ENCODE measurements around the gene ITPRIP. TPM values are rescaled to one million over a fixed set of nuclear protein-coding genes. Genes with fewer than 3 reads are reported as not detected.
A peak's percentile ranks its signal among the peaks of the same experiment; 100 is the strongest.

ITPRIP gene
- total RNA-seq, 3 donors from 2014 or later (not counting 1 experiment from before 2014, with no cell fraction given): 172 to 225 (median 176) TPM

- H3K9me3 ChIP-seq (ENCODE audit: control insufficient read depth, insufficient read depth, low read length): peaks cover 6% of the 10 kb centered on the region
- peak overlapping the region; percentile 58 to 71 for H3K27ac Mint-ChIP-seq
- peak overlapping the region; percentile 55 for H3K4me3 Mint-ChIP-seq
- ATAC-seq: peak in 1 of 3 donors; percentile 17
- no peak overlapping the region for H3K4me3 ChIP-seq (ENCODE audit: low read length)
- H3K36me3 ChIP-seq (ENCODE audit: control insufficient read depth, insufficient read depth, low read length): no peaks in the 10 kb centered on the region
- peaks cover 60% of the 10 kb centered on the region for H3K4me1 ChIP-seq (ENCODE audit: control insufficient read depth, insufficient read depth, low read length)
- DNase-seq: peak in 1 of 2 donors; percentile 57
- no peak for TF ChIP-seq CTCF (IDR thresholded peaks at IDR 0.05)
- intact Hi-C loops (cut with micrococcal nuclease): no loop called here
- no peaks in the 10 kb centered on the region for H3K27me3 ChIP-seq (ENCODE audit: control insufficient read depth, insufficient read depth, low read length)
- H3K9me3 Mint-ChIP-seq: peaks cover 0 to 6% of the 10 kb centered on the region in 2 donors
- no peak overlapping the region for H3K27ac ChIP-seq (ENCODE audit: low read length)
- 78% methylated on average over 7 of the region's 7 CpGs for WGBS (ENCODE audit: insufficient coverage)
- H3K36me3 Mint-ChIP-seq: no peaks in the 10 kb centered on the region
- H3K27me3 Mint-ChIP-seq (ENCODE audit: low read depth in 2 of 2): no peaks in the 10 kb centered on the region
- H3K4me1 Mint-ChIP-seq: peaks cover 63% of the 10 kb centered on the region in 2 donors
Observed at GRCh38 chr10:104300736-104301292, 37.5 kb downstream of the ITPRIP start.

GRCh38 chr10:104300002-104300735, 38.1 kb downstream of the ITPRIP start:
- Mint-ChIP-seq H3K4me3 (no peak overlapping the region), H3K4me1 (peaks cover 57% of the 10 kb centered on the region in 2 donors), H3K27me3 (ENCODE audit: low read depth in 2 of 2) (no peaks in the 10 kb centered on the region), H3K27ac (peak overlapping the region in 1 of 2 donors; percentile 71), H3K9me3 (peaks cover 0 to 6% of the 10 kb centered on the region in 2 donors), H3K36me3 (no peaks in the 10 kb centered on the region)
- Histone ChIP-seq H3K4me3 (ENCODE audit: low read length) (no peak overlapping the region), H3K27me3 (ENCODE audit: control insufficient read depth, insufficient read depth, low read length) (no peaks in the 10 kb centered on the region), H3K36me3 (ENCODE audit: control insufficient read depth, insufficient read depth, low read length) (no peaks in the 10 kb centered on the region), H3K9me3 (ENCODE audit: control insufficient read depth, insufficient read depth, low read length) (peaks cover 6% of the 10 kb centered on the region), H3K27ac (ENCODE audit: low read length) (no peak overlapping the region), H3K4me1 (ENCODE audit: control insufficient read depth, insufficient read depth, low read length) (peaks cover 54% of the 10 kb centered on the region)
- DNase-seq (peak in 1 of 2 donors; percentile 40), ATAC-seq (no peak)
- intact Hi-C loops (cut with micrococcal nuclease): no loop called here
- WGBS (ENCODE audit: insufficient coverage): 94% methylated on average over 12 of the region's 12 CpGs
- TF ChIP-seq CTCF (IDR thresholded peaks at IDR 0.05): no peak

- no peak overlapping the region for H3K4me3 Mint-ChIP-seq
- peaks cover 0 to 6% of the 10 kb centered on the region in 2 donors for H3K9me3 Mint-ChIP-seq
- peaks cover 48% of the 10 kb centered on the region in 2 donors for H3K4me1 Mint-ChIP-seq
- H3K27me3 ChIP-seq (ENCODE audit: control insufficient read depth, insufficient read depth, low read length): no peaks in the 10 kb centered on the region
- DNase-seq (no peak), ATAC-seq (no peak)
- peaks cover 6% of the 10 kb centered on the region for H3K9me3 ChIP-seq (ENCODE audit: control insufficient read depth, insufficient read depth, low read length)
- H3K36me3 ChIP-seq (ENCODE audit: control insufficient read depth, insufficient read depth, low read length): no peaks in the 10 kb centered on the region
- H3K4me1 ChIP-seq (ENCODE audit: control insufficient read depth, insufficient read depth, low read length): peaks cover 45% of the 10 kb centered on the region
- no peak for TF ChIP-seq CTCF (IDR thresholded peaks at IDR 0.05)
- H3K4me3 ChIP-seq (ENCODE audit: low read length): no peak overlapping the region
- H3K27ac ChIP-seq (ENCODE audit: low read length): no peak overlapping the region
- no peak overlapping the region for H3K27ac Mint-ChIP-seq
- WGBS (ENCODE audit: insufficient coverage): 83% methylated on average over 13 of the region's 13 CpGs
- no peaks in the 10 kb centered on the region for H3K27me3 Mint-ChIP-seq (ENCODE audit: low read depth in 2 of 2)
- H3K36me3 Mint-ChIP-seq: no peaks in the 10 kb centered on the region
- intact Hi-C loops (cut with micrococcal nuclease): no loop called here
Observed at GRCh38 chr10:104299031-104299904, 39.0 kb downstream of the ITPRIP start.

Measured in natural killer cell (primary cell).